Liver (tissue), 9 donors: ENCODE data around the gene GDF10. TPM values are rescaled to one million over a fixed set of nuclear protein-coding genes. Genes with fewer than 3 reads are reported as not detected.

Experiments used
- DNase-seq: peaks from one replicate; pipeline ENCODE4 v3.0.0-alpha.2; 2017; ENCODE audit warnings: low spot score
- H3K27ac ChIP-seq, 2 donors: one replicate each; pipeline ENCODE4 v1.7.0; 2013; ENCODE audit warnings: inconsistent platforms in 2 of 2, low read length in 2 of 2, control low read depth in 1 of 2, low read depth in 1 of 2, mild to moderate bottlenecking in 1 of 2
- H3K27me3 ChIP-seq, 4 donors: one replicate each; pipeline versions ENCODE4 v1.6.1 to v1.7.0; 2013; ENCODE audit warnings: low read length in 3 of 4, inconsistent platforms in 1 of 4, mild to moderate bottlenecking in 1 of 4, moderate library complexity in 1 of 4; ENCODE audit not compliant: control insufficient read depth in 4 of 4, insufficient read depth in 4 of 4
- H3K36me3 ChIP-seq, 4 donors: one replicate each; pipeline versions ENCODE4 v1.6.1 to v1.7.0; 2013; ENCODE audit warnings: low read length in 3 of 4, mild to moderate bottlenecking in 3 of 4, low read depth in 1 of 4, moderate library complexity in 1 of 4; ENCODE audit not compliant: control insufficient read depth in 4 of 4, insufficient read depth in 3 of 4
- H3K4me1 ChIP-seq, 4 donors: one replicate each; pipeline versions ENCODE4 v1.6.1 to v1.7.0; 2013; ENCODE audit warnings: low read length in 3 of 4, mild to moderate bottlenecking in 3 of 4, moderate library complexity in 1 of 4; ENCODE audit not compliant: control insufficient read depth in 4 of 4, insufficient read depth in 4 of 4
- H3K4me3 ChIP-seq, 3 donors: one replicate each; pipeline versions ENCODE4 v1.6.1 to v1.7.0; 2013; ENCODE audit warnings: low read length in 3 of 3, control low read depth in 1 of 3, low read depth in 1 of 3, mild to moderate bottlenecking in 1 of 3
- H3K9ac ChIP-seq, 2 donors: one replicate each; pipeline ENCODE4 v1.7.0; 2013; ENCODE audit warnings: low read length in 2 of 2, mild to moderate bottlenecking in 2 of 2, moderate library complexity in 2 of 2, control low read depth in 1 of 2, low read depth in 1 of 2
- H3K9me3 ChIP-seq, 4 donors: one replicate each; pipeline versions ENCODE4 v1.6.1 to v1.7.0; 2013; ENCODE audit warnings: low read length in 3 of 4; ENCODE audit not compliant: control insufficient read depth in 4 of 4
- CTCF ChIP-seq: fragments of 150-350 bp; IDR thresholded peaks from 2 replicates; pipeline ENCODE4 v1.5.1; 2017; ENCODE audit warnings: improper control_type of control experiment, low read depth, low read length; ENCODE audit not compliant: missing input control
- EGR1 ChIP-seq, 2 donors: IDR thresholded peaks; 2 replicates each; pipeline ENCODE4 v1.6.1; 2016 to 2018; ENCODE audit warnings: antibody characterized with exemption in 2 of 2, low read depth in 2 of 2
- FOXA1 ChIP-seq: IDR thresholded peaks from 2 replicates; pipeline ENCODE4 v1.6.1; 2016; ENCODE audit warnings: antibody characterized with exemption
- FOXA2 ChIP-seq: IDR thresholded peaks from 2 replicates; pipeline ENCODE4 v1.6.1; 2016; ENCODE audit warnings: antibody characterized with exemption
- GABPA ChIP-seq, 2 donors: IDR thresholded peaks in 1 of 2; conservative IDR thresholded peaks in 1 of 2; 2 replicates each; pipeline ENCODE4 v1.6.1; 2016; ENCODE audit warnings: antibody characterized with exemption in 2 of 2, mild to moderate bottlenecking in 1 of 2, moderate library complexity in 1 of 2
- MAX ChIP-seq: IDR thresholded peaks from 2 replicates; pipeline ENCODE4 v1.6.1; 2016; ENCODE audit warnings: antibody characterized with exemption
- NR2F2 ChIP-seq: IDR thresholded peaks from 2 replicates; pipeline ENCODE4 v1.6.1; 2016; ENCODE audit warnings: antibody characterized with exemption
- RAD21 ChIP-seq, 2 donors: IDR thresholded peaks; 2 replicates each; pipeline ENCODE4 v1.6.1; 2016; ENCODE audit warnings: antibody characterized with exemption in 2 of 2, mild to moderate bottlenecking in 2 of 2
- SP1 ChIP-seq: IDR thresholded peaks from 2 replicates; pipeline ENCODE4 v1.6.1; 2018; ENCODE audit warnings: antibody characterized with exemption, mild to moderate bottlenecking
- TAF1 ChIP-seq: conservative IDR thresholded peaks from 2 replicates; pipeline ENCODE4 v1.6.1; 2016; ENCODE audit warnings: antibody characterized with exemption, mild to moderate bottlenecking
- ZBTB33 ChIP-seq: IDR thresholded peaks from 2 replicates; pipeline ENCODE4 v1.6.1; 2016; ENCODE audit warnings: antibody characterized with exemption
- WGBS: extraction: QIAGEN DNeasy Blood & Tissue Kit; methylation state at CpG from one replicate; pipeline ENCODE4 v1.1.7; 2013; 5-methylcytosine and 5-hydroxymethylcytosine counted together
- polyA plus RNA-seq, 2 donors: library from polyadenylated mRNA; stranded (reverse) in 1 of 2; unstranded in 1 of 2; fragments of 200-250 nt in 1 of 2; fragments of >200 nt in 1 of 2; fragmentation: Nextera tagmentation in 1 of 2; extraction: Ambion mirVana in 1 of 2; gene quantifications; one replicate each; pipeline versions ENCODE4 v1.2.1 to v1.2.3, GENCODE V29; 2013 to 2015
- total RNA-seq, 2 donors: library from RNA; depleted of rRNA; stranded (reverse); fragments of >200 nt; gene quantifications; one replicate each; pipeline ENCODE4 v1.2.3, GENCODE V29; 2014
- donor health status: healthy.
- donor health status: healthy.
- donor health status: healthy.
- donor health status: healthy.
- donor health status: healthy.

Gene GDF10
- total and polyA plus RNA-seq, 4 donors = under 0.01 to 0.28 (median 0.11) TPM

GRCh38 chr10:47360419-47361040 is 60.5 kb downstream of the GDF10 start (continued):
- no peak for TF ChIP-seq MAX
- no peak for TF ChIP-seq GABPA (IDR thresholded peaks at IDR 0.05 in 1 of 2, conservative IDR thresholded peaks at IDR 0.05 in 1 of 2)
- TF ChIP-seq TAF1 = no peak
- TF ChIP-seq FOXA1 = no peak

- Histone ChIP-seq H3K9ac (no peak overlapping the region), H3K36me3 (no peaks in the 10 kb centered on the region), H3K27me3 (no peaks in the 10 kb centered on the region), H3K27ac (no peak overlapping the region), H3K9me3 (no peaks in the 10 kb centered on the region), H3K4me3 (no peak overlapping the region), H3K4me1 (no peaks in the 10 kb centered on the region)
- WGBS = 63% methylated on average over 9 of the region's 9 CpGs
- DNase-seq = peak; percentile 58
- TF ChIP-seq TAF1 (no peak), NR2F2 (no peak), GABPA (IDR thresholded peaks at IDR 0.05 in 1 of 2, conservative IDR thresholded peaks at IDR 0.05 in 1 of 2) (no peak), ZBTB33 (no peak), CTCF (peak; percentile 44), RAD21 (IDR thresholded peaks at IDR 0.05) (peak; percentile 38 to 64)
Measured at GRCh38 chr10:47361293-47361692, 61.3 kb downstream of the GDF10 start.

GRCh38 chr10:47362199-47362598 is 62.2 kb downstream of the GDF10 start:
- 91% methylated on average over 3 of the region's 3 CpGs for WGBS
- H3K27me3 ChIP-seq = no peaks in the 10 kb centered on the region
- no peaks in the 10 kb centered on the region for H3K9me3 ChIP-seq
- TF ChIP-seq RAD21 (IDR thresholded peaks at IDR 0.05) (no peak), EGR1 (IDR thresholded peaks at IDR 0.05; ENCODE audit: low read depth in 2 of 2) (no peak), SP1 (no peak), MAX (no peak), FOXA2 (no peak)
- H3K9ac ChIP-seq = no peak overlapping the region
- no peak overlapping the region for H3K4me3 ChIP-seq
- no peaks in the 10 kb centered on the region for H3K36me3 ChIP-seq
- H3K4me1 ChIP-seq = no peaks in the 10 kb centered on the region
- DNase-seq = no peak
- no peak overlapping the region for H3K27ac ChIP-seq

Other genes starting within 250 kb of the GDF10 start
- 10 to 100 TPM in 1 of 2 donors, 1 to 10 TPM in 1; 8.5 to 26.9 TPM for gene GDF2, start 22.3 kb downstream of the GDF10 start, total RNA-seq
- gene GDF2, start 22.3 kb downstream of the GDF10 start, polyA plus RNA-seq = 10 to 100 TPM in 1 of 2 donors, 1 to 10 TPM in 1; 5.6 to 20.5 TPM
- not detected for gene RBP3, start 48.2 kb downstream of the GDF10 start, total RNA-seq
- gene RBP3, start 48.2 kb downstream of the GDF10 start, polyA plus RNA-seq = not detected
- under 1 TPM in 1 of 2 donors, not detected in 1; 0.09 TPM for gene ZNF488, start 84.1 kb downstream of the GDF10 start, total RNA-seq
- under 1 TPM in 1 of 2 donors, not detected in 1; 0.02 TPM for gene ZNF488, start 84.1 kb downstream of the GDF10 start, polyA plus RNA-seq
- 1 to 10 TPM in 1 of 2 donors, under 1 TPM in 1; 0.09 to 1.6 TPM for gene ANXA8, start 183.9 kb downstream of the GDF10 start, total RNA-seq
- gene ANXA8, start 183.9 kb downstream of the GDF10 start, polyA plus RNA-seq = 1 to 10 TPM; 1.1 to 1.2 TPM
- not detected for gene FAM25G, start 191.5 kb downstream of the GDF10 start, total RNA-seq
- not detected for gene FAM25G, start 191.5 kb downstream of the GDF10 start, polyA plus RNA-seq
- 10 to 100 TPM in 1 of 2 donors, 1 to 10 TPM in 1; 1.0 to 10.8 TPM for gene AGAP9, start 223.4 kb downstream of the GDF10 start, total RNA-seq
- gene AGAP9, start 223.4 kb downstream of the GDF10 start, polyA plus RNA-seq = 1 to 10 TPM; 3.2 to 3.3 TPM